Measurements from ENCODE around the gene SLC25A30. TPM values are rescaled to one million over a fixed set of nuclear protein-coding genes. Genes with fewer than 3 reads are reported as not detected.

The SLC25A30 gene
- total and polyA plus RNA-seq, 9 of the 15 experiments (the other 6 are each of a cell fraction or from before 2014, with no cell fraction given), result 1.1 to 11.1 (median 5.6) TPM

DNA sequence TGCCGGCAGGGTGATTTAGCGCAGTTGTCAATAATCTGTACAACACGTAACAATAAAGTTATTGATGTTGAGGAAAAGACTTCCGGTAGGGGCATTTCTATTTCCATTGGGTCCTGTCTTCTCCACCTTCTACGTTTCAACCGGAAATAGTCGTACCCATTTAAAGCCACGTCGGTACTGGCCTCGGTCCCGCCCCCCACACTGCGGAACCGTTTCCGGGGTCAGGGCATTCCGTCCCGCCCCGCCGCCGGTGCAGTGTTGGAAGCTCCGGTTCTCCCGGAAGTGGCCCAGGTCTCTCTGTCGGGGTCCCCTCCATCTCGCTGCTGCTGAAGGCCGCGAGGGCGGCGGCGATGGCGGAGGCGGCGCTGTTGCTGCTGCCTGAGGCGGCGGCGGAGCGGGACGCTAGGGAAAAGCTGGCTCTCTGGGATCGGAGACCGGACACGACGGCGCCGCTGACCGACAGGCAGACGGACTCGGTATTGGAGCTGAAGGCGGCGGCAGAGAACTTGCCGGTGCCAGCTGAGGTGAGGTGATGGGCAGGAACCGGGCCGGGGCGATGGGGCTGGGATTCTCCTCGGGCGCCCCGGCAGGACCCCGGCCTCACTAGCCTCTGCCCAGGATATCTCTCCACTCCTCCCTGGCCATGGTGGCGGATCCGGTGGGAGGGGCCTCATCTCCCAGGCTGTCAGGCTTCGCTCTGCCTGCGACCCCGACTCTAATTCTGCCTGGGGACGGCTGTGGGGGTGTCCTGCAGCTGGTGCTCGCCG is 46.7 kb upstream of the SLC25A30 start, which contains the start of gene COG3 (continued):
- TF ChIP-seq, protein P1, sequence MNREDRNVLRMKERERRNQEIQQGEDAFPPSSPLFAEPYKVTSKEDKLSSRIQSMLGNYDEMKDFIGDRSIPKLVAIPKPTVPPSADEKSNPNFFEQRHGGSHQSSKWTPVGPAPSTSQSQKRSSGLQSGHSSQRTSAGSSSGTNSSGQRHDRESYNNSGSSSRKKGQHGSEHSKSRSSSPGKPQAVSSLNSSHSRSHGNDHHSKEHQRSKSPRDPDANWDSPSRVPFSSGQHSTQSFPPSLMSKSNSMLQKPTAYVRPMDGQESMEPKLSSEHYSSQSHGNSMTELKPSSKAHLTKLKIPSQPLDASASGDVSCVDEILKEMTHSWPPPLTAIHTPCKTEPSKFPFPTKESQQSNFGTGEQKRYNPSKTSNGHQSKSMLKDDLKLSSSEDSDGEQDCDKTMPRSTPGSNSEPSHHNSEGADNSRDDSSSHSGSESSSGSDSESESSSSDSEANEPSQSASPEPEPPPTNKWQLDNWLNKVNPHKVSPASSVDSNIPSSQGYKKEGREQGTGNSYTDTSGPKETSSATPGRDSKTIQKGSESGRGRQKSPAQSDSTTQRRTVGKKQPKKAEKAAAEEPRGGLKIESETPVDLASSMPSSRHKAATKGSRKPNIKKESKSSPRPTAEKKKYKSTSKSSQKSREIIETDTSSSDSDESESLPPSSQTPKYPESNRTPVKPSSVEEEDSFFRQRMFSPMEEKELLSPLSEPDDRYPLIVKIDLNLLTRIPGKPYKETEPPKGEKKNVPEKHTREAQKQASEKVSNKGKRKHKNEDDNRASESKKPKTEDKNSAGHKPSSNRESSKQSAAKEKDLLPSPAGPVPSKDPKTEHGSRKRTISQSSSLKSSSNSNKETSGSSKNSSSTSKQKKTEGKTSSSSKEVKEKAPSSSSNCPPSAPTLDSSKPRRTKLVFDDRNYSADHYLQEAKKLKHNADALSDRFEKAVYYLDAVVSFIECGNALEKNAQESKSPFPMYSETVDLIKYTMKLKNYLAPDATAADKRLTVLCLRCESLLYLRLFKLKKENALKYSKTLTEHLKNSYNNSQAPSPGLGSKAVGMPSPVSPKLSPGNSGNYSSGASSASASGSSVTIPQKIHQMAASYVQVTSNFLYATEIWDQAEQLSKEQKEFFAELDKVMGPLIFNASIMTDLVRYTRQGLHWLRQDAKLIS (CRISPR knock-in tag; IDR thresholded peaks at IDR 0.05), result 0 out of 2 replicates have a peak, but pooled peaks have one; percentile 40
- TF ChIP-seq CHD2 (IDR thresholded peaks at IDR 0.05; ENCODE audit: low read depth, low read length) (no peak), CCAR2 (IDR thresholded peaks at IDR 0.05; ENCODE audit: low read depth, low read length) (no peak), ZNF445 (CRISPR knock-in tag; IDR thresholded peaks at IDR 0.05; ENCODE audit: low read depth) (no peak), ZKSCAN8 (CRISPR knock-in tag; IDR thresholded peaks at IDR 0.05) (no peak), GATAD2A (IDR thresholded peaks at IDR 0.05) (no peak), ZNF134 (CRISPR knock-in tag; conservative IDR thresholded peaks at IDR 0.05) (no peak), MCM2 (IDR thresholded peaks at IDR 0.05; ENCODE audit: low read depth) (no peak), PHB (CRISPR knock-in tag; IDR thresholded peaks at IDR 0.05) (no peak), WHSC1 (IDR thresholded peaks at IDR 0.05; ENCODE audit: low read length) (no peak), BCOR (IDR thresholded peaks at IDR 0.05) (no peak), NR2F6 (CRISPR knock-in tag; IDR thresholded peaks at IDR 0.05) (no peak), CBX5 (IDR thresholded peaks at IDR 0.05; ENCODE audit: borderline replicate concordance, low read depth) (no peak)
- TF ChIP-seq, protein P2, sequence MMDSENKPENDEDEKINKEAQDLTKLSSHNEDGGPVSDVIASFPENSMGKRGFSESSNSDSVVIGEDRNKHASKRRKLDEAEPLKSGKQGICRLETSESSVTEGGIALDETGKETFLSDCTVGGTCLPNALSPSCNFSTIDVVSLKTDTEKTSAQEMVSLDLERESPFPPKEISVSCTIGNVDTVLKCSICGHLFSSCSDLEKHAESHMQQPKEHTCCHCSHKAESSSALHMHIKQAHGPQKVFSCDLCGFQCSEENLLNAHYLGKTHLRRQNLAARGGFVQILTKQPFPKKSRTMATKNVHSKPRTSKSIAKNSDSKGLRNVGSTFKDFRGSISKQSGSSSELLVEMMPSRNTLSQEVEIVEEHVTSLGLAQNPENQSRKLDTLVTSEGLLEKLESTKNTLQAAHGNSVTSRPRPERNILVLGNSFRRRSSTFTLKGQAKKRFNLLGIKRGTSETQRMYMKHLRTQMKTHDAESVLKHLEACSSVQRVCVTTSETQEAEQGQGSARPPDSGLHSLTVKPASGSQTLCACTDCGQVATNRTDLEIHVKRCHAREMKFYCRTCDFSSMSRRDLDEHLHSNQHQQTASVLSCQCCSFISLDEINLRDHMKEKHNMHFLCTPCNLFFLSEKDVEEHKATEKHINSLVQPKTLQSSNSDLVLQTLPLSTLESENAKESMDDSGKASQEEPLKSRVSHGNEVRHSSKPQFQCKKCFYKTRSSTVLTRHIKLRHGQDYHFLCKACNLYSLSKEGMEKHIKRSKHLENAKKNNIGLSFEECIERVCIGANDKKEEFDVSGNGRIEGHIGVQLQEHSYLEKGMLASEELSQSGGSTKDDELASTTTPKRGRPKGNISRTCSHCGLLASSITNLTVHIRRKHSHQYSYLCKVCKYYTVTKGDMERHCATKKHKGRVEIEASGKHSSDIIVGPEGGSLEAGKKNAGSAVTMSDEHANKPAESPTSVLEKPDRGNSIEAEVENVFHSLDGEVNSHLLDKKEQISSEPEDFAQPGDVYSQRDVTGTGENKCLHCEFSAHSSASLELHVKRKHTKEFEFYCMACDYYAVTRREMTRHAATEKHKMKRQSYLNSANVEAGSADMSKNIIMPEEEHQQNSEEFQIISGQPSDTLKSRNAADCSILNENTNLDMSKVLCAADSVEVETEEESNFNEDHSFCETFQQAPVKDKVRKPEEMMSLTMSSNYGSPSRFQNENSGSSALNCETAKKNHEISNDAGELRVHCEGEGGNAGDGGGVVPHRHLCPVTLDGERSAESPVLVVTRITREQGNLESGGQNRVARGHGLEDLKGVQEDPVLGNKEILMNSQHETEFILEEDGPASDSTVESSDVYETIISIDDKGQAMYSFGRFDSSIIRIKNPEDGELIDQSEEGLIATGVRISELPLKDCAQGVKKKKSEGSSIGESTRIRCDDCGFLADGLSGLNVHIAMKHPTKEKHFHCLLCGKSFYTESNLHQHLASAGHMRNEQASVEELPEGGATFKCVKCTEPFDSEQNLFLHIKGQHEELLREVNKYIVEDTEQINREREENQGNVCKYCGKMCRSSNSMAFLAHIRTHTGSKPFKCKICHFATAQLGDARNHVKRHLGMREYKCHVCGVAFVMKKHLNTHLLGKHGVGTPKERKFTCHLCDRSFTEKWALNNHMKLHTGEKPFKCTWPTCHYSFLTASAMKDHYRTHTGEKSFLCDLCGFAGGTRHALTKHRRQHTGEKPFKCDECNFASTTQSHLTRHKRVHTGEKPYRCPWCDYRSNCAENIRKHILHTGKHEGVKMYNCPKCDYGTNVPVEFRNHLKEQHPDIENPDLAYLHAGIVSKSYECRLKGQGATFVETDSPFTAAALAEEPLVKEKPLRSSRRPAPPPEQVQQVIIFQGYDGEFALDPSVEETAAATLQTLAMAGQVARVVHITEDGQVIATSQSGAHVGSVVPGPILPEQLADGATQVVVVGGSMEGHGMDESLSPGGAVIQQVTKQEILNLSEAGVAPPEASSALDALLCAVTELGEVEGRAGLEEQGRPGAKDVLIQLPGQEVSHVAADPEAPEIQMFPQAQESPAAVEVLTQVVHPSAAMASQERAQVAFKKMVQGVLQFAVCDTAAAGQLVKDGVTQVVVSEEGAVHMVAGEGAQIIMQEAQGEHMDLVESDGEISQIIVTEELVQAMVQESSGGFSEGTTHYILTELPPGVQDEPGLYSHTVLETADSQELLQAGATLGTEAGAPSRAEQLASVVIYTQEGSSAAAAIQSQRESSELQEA (IDR thresholded peaks at IDR 0.05; ENCODE audit: low read depth), result no peak
- TF ChIP-seq, protein P3, sequence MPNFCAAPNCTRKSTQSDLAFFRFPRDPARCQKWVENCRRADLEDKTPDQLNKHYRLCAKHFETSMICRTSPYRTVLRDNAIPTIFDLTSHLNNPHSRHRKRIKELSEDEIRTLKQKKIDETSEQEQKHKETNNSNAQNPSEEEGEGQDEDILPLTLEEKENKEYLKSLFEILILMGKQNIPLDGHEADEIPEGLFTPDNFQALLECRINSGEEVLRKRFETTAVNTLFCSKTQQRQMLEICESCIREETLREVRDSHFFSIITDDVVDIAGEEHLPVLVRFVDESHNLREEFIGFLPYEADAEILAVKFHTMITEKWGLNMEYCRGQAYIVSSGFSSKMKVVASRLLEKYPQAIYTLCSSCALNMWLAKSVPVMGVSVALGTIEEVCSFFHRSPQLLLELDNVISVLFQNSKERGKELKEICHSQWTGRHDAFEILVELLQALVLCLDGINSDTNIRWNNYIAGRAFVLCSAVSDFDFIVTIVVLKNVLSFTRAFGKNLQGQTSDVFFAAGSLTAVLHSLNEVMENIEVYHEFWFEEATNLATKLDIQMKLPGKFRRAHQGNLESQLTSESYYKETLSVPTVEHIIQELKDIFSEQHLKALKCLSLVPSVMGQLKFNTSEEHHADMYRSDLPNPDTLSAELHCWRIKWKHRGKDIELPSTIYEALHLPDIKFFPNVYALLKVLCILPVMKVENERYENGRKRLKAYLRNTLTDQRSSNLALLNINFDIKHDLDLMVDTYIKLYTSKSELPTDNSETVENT (CRISPR knock-in tag; IDR thresholded peaks at IDR 0.05), result no peak

Data from K562 (cell line).